Type B pancreatic cell (in vitro differentiated cells): ENCODE data around the gene MKS1. TPM values are rescaled to one million over a fixed set of nuclear protein-coding genes. Genes with fewer than 3 reads are reported as not detected.

Experiments used
- DNase-seq: peaks from one replicate; pipeline ENCODE4 v3.0.0; 2021; ENCODE audit warnings: mixed read lengths; ENCODE audit not compliant: unreplicated experiment; ENCODE audit errors: extremely low spot score
- H3K27ac Mint-ChIP-seq: 2 replicates; pipeline ENCODE4 v1.8.0; 2021; ENCODE audit warnings: mild to moderate bottlenecking, mixed read lengths
- H3K27me3 Mint-ChIP-seq: 2 replicates; pipeline ENCODE4 v1.8.0; 2021; ENCODE audit warnings: mixed read lengths
- H3K36me3 Mint-ChIP-seq: 2 replicates; pipeline ENCODE4 v1.8.0; 2021; ENCODE audit warnings: mixed read lengths
- H3K4me1 Mint-ChIP-seq: one replicate; pipeline ENCODE4 v1.8.0; 2021; ENCODE audit warnings: mixed read lengths; ENCODE audit not compliant: unreplicated experiment
- H3K4me3 Mint-ChIP-seq: 2 replicates; pipeline ENCODE4 v1.8.0; 2021; ENCODE audit warnings: mild to moderate bottlenecking, mixed read lengths
- H3K9me3 Mint-ChIP-seq: 2 replicates; pipeline ENCODE4 v1.8.0; 2021; ENCODE audit warnings: mixed read lengths
- CTCF ChIP-seq: fragments of 200-600 bp; sonication (generic); conservative IDR thresholded peaks from 2 replicates; pipeline ENCODE4 v1.5.0; 2021; ENCODE audit warnings: antibody characterized with exemption, mild to moderate bottlenecking
- total RNA-seq: library from RNA; stranded (reverse); gene quantifications from 2 replicates; pipeline ENCODE4 v1.2.1, GENCODE V29; 2021; ENCODE audit warnings: low replicate concordance

Gene MKS1
- total RNA-seq, 1 donor from 2014 or later = 33.2 TPM

GRCh38 chr17:58191241-58191896 lies 27.7 kb downstream of the MKS1 start:
- H3K27me3 Mint-ChIP-seq = peaks cover 56% of the 10 kb centered on the region
- H3K27ac Mint-ChIP-seq = no peak overlapping the region
- no peaks in the 10 kb centered on the region for H3K9me3 Mint-ChIP-seq
- TF ChIP-seq CTCF = no peak
- no peaks in the 10 kb centered on the region for H3K36me3 Mint-ChIP-seq
- no peak for DNase-seq
- no peaks in the 10 kb centered on the region for H3K4me1 Mint-ChIP-seq
- H3K4me3 Mint-ChIP-seq = no peak overlapping the region

- Mint-ChIP-seq H3K27me3 (peaks cover 58% of the 10 kb centered on the region), H3K4me3 (no peak overlapping the region), H3K4me1 (peaks cover 1% of the 10 kb centered on the region), H3K27ac (no peak overlapping the region), H3K9me3 (no peaks in the 10 kb centered on the region), H3K36me3 (no peaks in the 10 kb centered on the region)
- no peak for DNase-seq
- no peak for TF ChIP-seq CTCF
Observed at GRCh38 chr17:58189436-58190146, 29.5 kb downstream of the MKS1 start.

GRCh38 chr17:58187675-58188074 lies 31.4 kb downstream of the MKS1 start:
- Mint-ChIP-seq H3K27ac (no peak overlapping the region), H3K27me3 (peaks cover 50% of the 10 kb centered on the region), H3K4me3 (no peak overlapping the region), H3K9me3 (no peaks in the 10 kb centered on the region), H3K4me1 (peaks cover 6% of the 10 kb centered on the region), H3K36me3 (no peaks in the 10 kb centered on the region)
- TF ChIP-seq CTCF = no peak
- no peak for DNase-seq

DNA sequence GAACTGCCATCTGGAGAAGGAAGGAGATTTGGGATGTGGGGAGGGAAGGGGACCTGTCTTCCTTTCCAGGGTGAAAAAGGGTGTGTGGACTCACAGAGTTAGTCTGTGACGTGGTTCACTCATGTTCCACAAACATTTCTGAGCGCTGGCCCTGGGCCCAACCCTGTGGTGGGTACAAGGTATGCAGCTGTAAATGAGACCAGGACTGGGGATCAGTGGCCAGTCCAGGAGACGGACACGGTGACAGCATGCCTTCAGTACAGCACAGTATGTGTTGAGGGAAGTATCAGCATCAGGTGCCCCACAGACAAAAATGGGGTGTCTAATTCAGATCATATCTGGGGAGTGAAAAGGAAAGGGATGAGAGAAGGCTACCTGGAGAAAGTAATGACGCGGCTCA lies 32.0 kb downstream of the MKS1 start:
- no peak for TF ChIP-seq CTCF
- H3K4me1 Mint-ChIP-seq = peaks cover 6% of the 10 kb centered on the region
- H3K27ac Mint-ChIP-seq = no peak overlapping the region
- no peaks in the 10 kb centered on the region for H3K36me3 Mint-ChIP-seq
- no peaks in the 10 kb centered on the region for H3K9me3 Mint-ChIP-seq
- H3K4me3 Mint-ChIP-seq = no peak overlapping the region
- H3K27me3 Mint-ChIP-seq = peaks cover 50% of the 10 kb centered on the region
- DNase-seq = no peak

DNA sequence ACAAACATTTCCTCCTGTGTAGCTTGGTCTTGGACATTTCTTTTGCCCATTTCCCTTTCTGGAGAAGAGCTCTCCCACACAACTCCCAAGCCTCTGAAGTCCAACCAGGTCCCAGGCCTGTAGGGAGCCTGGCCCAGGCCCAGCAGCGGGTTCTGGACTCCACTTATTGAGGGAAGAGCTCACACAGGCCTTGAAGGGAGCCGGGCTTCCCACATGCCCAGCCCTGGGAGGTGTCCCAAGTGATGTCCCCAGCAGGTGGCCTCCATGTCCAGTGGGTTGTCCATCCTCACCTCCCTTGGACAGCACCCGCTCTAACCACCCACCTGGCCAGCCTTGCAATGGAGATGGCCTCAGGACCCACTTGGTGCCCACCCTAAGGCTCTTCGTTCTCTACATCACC lies 32.5 kb downstream of the MKS1 start:
- no peaks in the 10 kb centered on the region for H3K9me3 Mint-ChIP-seq
- no peak for DNase-seq
- H3K27ac Mint-ChIP-seq = no peak overlapping the region
- no peaks in the 10 kb centered on the region for H3K36me3 Mint-ChIP-seq
- H3K27me3 Mint-ChIP-seq = peaks cover 50% of the 10 kb centered on the region
- TF ChIP-seq CTCF = no peak
- H3K4me3 Mint-ChIP-seq = no peak overlapping the region
- peaks cover 6% of the 10 kb centered on the region for H3K4me1 Mint-ChIP-seq
